Transverse colon (tissue), 4 donors: ENCODE data around the gene PALLD.

Source experiments
- POLR2AphosphoS5 ChIP-seq, 3 donors: sonication (generic); formaldehyde crosslinking; IDR thresholded peaks; one replicate each; pipeline ENCODE4 v1.6.1; 2016; ENCODE audit warnings: antibody characterized with exemption in 3 of 3
- TF ChIP-seq, protein P1 (sequence below), 5 experiments: fragments of 200-600 bp in 3 of 5; fragments of 450-650 bp in 2 of 5; sonication (generic) in 3 of 5; IDR thresholded peaks; 1 replicate in 2 of 5; 2 replicates in 3 of 5; pipeline ENCODE4 v1.5.1; 2016 to 2017; ENCODE audit warnings: antibody characterized with exemption in 5 of 5, inconsistent platforms in 3 of 5, mild to moderate bottlenecking in 2 of 5, moderate library complexity in 1 of 5

DNA sequence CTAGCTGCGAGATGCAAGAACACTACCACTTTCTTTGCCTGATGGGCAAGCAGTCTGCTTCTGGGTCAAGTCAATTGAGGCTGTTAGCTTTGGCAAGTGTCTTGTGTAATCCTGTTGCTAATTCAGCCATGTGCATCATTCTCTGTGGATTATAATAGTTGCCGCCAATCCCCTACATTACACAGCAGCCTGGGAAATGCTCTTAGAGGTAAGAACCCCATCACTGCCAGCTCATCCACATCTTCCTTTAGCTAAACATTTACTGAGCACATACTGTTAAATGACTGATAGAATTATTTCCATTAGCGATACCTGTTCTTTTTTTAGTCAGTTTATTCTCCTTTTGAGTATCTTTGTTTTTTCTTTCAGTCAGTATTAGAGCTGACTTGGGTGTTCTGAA is 397.0 kb downstream of the PALLD start:
- TF ChIP-seq, protein P1, sequence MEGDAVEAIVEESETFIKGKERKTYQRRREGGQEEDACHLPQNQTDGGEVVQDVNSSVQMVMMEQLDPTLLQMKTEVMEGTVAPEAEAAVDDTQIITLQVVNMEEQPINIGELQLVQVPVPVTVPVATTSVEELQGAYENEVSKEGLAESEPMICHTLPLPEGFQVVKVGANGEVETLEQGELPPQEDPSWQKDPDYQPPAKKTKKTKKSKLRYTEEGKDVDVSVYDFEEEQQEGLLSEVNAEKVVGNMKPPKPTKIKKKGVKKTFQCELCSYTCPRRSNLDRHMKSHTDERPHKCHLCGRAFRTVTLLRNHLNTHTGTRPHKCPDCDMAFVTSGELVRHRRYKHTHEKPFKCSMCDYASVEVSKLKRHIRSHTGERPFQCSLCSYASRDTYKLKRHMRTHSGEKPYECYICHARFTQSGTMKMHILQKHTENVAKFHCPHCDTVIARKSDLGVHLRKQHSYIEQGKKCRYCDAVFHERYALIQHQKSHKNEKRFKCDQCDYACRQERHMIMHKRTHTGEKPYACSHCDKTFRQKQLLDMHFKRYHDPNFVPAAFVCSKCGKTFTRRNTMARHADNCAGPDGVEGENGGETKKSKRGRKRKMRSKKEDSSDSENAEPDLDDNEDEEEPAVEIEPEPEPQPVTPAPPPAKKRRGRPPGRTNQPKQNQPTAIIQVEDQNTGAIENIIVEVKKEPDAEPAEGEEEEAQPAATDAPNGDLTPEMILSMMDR (IDR thresholded peaks at IDR 0.05): no peak
- TF ChIP-seq POLR2AphosphoS5 (IDR thresholded peaks at IDR 0.05): no peak
